GM19468 (cell line): ENCODE results near the gene TSPAN18.

Experiments
- ATAC-seq: cut with Tn5 transposase; IDR thresholded peaks from one replicate; pipeline ENCODE4 v1.9.1; 2021; ENCODE audit warnings: mild to moderate bottlenecking, moderate library complexity, moderate number of reproducible peaks; ENCODE audit not compliant: unreplicated experiment; ENCODE audit errors: extremely low read depth

Gene TSPAN18

GRCh38 chr11:44964526-44965209 is 237.9 kb downstream of the TSPAN18 start:
- no peak for ATAC-seq

- ATAC-seq = no peak
Measured at GRCh38 chr11:44966694-44967093, 239.9 kb downstream of the TSPAN18 start.

DNA sequence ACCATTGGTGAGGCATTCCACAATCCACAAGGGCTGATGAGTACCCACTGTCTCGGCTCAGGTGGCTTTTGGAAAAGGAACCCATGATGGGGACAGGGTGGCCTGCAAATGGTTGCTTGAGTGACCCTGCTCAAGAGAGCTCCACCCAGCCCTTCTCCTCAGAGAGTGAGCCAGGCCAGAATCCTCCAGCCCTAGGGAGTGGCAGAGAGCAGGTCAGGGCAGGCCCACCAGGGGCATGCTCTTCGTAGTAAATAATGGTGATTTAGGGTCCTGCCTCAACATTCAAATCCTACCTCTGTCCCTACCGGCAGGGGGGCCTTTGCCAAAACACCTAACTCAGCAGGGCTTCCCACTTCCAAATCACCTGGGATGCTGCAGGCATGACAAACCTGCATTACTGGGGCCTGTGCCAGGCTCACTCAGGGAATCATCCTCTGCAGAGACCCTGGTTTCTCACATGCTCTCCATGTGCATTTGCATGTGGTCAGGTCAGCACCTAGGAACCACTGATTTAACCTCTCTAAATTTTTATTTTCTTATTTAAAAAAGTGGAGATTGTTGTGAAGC is 241.3 kb downstream of the TSPAN18 start:
- ATAC-seq = no peak

DNA sequence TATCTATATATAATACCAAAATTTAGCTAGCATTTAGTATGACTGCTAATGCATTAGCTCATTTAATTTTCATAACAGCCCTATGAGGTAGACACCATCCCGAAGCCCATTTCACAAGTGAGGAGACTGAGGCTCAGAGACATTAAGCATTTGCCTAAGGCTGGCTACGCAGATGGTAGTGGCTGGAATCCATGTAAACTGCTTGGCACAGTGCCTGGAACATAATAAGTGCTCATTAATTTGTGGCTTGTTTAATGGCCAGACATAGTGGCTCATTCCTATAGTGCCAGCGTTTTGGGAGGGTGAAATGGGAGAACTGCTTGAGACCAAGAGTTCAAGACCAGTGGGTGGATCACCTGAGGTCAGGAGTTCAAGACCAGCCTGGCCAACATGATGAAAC is 241.7 kb downstream of the TSPAN18 start:
- ATAC-seq = no peak

DNA sequence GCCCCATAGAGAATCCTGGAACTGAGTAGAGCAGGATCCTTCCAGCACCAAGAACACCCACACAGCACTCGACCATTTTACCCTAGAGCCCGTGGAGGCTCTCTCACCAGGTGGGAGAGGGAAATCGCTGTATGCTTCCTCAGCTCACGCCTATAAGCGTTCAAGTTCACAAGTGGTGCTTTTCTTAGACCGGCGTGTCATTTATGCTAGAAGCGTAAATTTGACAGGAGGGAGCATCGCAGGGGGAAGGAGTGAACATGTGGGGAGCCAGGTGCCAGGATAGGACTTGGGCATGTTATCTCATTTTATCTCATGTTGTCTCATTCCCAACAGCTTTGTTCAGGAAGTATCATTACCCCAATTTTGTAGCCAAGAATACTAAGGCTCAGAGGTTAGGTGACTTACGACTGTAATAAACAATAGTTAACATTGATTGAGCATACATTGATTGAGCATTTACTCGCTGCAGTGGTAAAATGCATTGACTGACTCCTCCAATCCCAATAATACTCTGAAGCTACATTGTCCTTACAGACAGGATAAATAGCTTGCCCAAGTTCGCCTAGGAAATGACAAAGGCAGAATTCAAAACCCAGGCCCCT is 243.0 kb downstream of the TSPAN18 start:
- ATAC-seq = no peak

GRCh38 chr11:44970293-44970692 is 243.5 kb downstream of the TSPAN18 start:
- no peak for ATAC-seq

GRCh38 chr11:44971185-44971584 is 244.4 kb downstream of the TSPAN18 start:
- ATAC-seq = no peak

DNA sequence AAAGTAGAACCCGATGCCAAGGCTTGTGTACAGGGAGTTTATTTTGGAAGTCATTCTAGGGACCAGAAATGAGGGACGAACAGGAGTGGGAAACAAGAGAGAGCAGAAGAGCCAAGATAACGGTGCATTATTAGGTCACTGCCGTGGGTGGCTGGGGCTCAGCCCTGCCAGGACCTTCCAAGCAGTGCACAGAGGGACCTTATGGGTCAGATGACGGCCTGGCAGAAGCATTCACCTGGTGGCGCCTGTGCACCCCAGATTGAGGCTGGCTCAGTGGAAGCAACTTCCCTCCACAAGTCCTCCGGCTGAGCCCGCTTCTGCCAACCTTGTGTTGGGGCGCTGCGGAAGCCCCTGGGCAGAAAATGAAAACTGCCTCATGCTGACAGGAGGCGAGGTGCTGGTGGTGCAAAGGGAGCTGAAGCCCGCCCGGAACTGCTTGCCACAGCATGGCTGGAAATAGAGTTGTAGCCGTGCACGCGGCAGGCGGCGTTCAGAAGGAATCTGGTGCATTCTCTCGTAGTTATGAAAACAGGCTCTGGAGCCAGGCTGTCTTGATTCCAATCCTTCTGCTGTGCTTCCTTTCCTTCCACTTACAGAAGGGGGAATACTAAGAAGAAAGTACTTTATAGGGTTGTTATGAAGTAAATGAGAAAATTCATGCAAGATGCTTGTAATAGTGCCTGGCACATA is 246.1 kb downstream of the TSPAN18 start:
- ATAC-seq = no peak

- no peak for ATAC-seq
Measured at GRCh38 chr11:44973632-44974401, 247.1 kb downstream of the TSPAN18 start.

GRCh38 chr11:44974402-44975000 is 247.7 kb downstream of the TSPAN18 start:
- ATAC-seq = no peak

DNA sequence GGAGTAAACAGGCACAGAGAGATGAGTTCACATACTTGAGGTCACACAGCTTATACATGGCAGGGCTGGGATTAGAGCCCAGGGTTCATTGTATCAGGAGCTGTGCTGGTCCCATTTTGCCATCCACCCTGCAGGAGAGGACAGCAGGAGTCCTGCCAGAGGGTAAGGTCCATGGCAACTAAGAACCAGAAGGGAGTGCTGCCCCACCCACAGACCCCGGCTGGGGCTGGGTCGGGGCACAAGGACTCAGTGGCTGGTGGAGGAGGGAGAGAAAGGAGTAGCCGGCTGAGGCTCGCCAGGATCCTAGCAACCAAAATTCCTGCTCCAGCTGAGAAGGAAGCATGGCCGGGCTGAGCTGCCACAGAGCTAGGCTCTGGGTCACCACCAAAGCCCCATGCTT is 249.8 kb downstream of the TSPAN18 start:
- no peak for ATAC-seq

DNA sequence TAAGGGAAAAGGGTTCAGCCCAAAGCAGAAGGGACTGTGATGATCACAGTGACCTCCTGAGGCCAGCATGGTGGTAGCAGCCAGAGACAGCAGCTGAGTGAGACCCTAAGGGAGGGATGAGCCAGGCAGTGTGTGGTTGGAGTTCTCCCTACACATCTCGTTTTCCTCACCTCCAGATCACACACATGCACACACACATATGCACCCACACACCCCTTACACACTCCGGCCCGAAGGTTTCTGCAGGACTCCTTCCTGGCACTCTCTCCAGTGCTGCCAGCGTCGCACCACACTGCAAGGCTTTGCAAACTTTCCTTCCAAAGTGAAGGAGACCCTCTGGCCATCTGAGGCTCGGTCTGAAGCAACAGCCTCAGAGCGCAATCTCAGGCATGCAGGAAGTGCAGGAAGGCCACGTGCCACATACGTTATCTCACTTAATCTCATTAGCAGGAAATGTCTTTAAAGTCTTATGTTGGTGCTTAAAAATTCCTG is 250.8 kb downstream of the TSPAN18 start:
- ATAC-seq = no peak

DNA sequence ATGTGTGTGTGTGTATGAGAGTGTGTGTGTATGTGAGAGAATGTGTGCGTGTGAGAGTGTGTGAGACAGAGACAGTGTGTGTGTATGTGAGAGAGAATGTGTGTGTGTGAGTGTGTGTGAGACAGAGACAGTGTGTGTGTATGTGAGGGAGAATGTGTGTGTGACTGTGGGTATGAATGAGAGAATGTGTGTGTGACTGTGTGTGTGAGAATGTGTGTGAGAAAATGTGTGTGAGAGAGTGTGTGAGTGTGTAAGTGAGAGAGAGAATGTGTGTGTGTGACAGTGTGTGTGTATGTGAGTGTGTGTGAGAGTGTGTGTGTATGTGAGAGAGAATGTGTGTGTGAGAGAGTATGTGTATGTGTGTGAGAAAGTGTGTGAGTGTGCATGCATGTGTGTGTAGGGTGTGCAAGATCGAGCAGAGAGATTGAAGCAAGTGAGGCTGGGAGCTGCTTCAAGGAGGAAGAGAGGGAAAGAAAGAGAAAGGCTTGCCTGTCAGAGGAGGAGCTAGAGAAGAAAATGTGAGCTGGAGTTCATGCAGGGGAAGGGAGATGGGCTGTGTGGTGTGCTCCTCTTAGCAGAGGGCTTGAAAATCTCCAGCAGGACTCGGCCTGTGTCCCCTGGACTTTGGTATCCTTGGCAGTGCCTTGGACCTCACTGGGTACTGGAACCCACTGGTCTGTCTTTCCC is 251.7 kb downstream of the TSPAN18 start:
- ATAC-seq = no peak

DNA sequence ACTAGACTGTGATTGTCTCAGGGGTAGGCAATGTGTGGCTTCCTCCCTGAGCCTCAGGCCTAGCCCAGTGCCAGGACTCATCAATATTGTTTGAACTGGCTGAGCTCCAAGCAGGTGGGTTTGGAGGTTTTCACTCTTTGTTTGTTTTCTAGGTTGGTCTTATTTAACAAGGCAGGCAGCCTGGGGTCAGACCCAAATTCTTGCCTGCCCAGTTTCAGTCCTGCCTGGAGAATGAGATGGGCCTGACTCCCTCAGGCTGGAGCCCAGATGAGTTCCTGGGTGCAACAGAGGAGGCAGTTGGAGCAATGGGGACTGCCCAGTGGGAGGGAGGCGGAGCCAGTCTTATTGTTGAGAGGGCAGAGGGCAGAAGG is 252.2 kb downstream of the TSPAN18 start:
- no peak for ATAC-seq

GRCh38 chr11:44979543-44980399 is 253.0 kb downstream of the TSPAN18 start:
- no peak for ATAC-seq

DNA sequence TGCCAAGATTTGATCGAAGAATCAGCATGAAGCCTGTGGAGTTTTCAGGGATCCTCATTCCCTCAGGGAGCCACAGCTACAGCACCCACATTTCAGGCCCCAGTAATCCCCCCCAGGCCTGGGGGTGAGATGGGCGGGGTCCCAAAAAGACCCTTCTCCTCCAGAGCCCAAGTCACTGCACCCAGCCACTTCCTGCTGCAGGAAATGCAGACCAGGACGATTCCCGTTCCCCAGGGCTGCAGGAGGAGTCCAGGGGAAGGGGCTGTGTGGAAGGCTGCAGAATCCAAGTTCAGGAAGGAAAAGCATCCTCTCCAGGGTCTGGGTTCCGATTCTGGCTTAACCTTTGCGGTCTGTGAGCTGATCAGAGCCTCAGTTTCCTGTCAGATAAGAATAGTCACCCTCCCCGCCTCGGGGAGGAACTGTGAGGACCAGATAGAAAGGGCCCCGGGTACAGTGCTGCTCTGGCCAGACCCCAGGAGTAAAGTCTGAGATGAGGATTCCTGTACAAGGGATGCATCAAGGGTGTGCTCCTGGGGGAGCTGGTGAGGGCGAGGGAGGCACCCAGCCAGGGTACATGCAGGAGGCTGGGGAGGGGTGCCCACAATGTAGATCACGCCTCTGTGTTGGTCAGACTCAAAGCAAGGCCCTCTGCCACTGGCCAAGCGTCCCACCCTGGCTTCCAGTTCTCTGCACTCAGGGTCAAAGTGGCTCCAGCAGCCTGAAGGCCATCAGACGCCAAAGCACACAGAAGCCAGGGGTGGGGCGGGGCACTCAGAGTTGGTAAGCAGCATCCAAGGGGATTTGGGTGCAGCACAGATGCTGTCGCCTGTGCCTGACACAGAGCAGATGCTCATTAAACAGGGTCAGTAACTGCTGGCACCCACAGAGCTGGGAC is 254.0 kb downstream of the TSPAN18 start:
- no peak for ATAC-seq
